HG03066 (cell line): ENCODE results near the gene NAT10.

Experiments used
- ATAC-seq: cut with Tn5 transposase; IDR thresholded peaks from one replicate; pipeline ENCODE4 v1.9.1; 2021; ENCODE audit warnings: low read depth; ENCODE audit not compliant: unreplicated experiment

Gene NAT10

DNA sequence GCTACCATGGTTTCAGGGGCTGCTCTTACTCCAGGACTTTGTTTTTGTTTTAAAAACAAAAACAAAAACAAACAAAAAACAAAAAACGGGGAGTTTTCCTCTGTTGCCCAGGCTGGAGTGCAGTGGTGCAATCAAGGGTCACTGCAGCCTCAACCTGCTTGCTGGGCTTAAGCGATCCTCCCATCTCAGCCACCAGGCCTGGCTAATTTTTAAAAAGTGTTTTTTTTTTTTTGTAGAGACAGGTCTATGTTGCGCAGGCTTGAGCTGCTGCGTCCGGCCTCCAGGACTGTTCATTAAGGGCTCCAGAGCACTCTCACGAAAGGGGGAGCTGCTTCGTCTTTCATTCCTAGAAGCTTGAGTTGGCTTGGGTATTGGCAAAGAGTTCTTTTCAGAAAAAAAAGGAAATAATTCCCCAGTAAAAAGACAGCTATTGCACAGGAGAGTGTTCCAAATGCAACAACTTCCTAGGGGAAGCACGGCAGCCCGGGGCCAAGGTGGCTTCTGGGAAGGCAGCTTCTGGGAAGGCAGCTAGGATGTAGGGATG is 78.5 kb downstream of the NAT10 start:
- ATAC-seq = no peak

DNA sequence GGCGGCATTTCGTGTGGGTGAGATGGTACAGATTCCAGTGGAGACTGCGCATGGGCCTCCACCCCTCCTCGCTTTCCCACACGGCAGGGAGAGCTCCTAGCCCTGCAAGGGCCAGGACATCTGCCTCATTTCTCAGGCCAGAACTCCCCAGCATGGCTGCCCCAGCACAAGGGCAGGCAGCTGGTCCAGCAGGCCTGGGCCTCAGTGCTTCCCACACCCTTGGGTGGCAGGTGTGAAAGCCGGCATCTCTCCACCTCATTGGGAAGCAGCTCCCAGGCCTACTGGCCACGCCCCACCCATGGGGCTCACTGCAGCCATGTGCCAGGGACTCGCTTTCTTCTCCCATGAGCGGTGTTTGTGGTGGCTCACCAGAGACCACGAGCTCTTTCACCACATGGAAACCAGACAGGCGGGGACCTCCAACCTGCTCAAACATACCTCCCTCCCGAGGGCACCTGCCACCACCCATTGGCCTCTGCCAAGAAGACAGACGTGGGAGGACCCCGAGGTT is 79.1 kb downstream of the NAT10 start:
- ATAC-seq = no peak

DNA sequence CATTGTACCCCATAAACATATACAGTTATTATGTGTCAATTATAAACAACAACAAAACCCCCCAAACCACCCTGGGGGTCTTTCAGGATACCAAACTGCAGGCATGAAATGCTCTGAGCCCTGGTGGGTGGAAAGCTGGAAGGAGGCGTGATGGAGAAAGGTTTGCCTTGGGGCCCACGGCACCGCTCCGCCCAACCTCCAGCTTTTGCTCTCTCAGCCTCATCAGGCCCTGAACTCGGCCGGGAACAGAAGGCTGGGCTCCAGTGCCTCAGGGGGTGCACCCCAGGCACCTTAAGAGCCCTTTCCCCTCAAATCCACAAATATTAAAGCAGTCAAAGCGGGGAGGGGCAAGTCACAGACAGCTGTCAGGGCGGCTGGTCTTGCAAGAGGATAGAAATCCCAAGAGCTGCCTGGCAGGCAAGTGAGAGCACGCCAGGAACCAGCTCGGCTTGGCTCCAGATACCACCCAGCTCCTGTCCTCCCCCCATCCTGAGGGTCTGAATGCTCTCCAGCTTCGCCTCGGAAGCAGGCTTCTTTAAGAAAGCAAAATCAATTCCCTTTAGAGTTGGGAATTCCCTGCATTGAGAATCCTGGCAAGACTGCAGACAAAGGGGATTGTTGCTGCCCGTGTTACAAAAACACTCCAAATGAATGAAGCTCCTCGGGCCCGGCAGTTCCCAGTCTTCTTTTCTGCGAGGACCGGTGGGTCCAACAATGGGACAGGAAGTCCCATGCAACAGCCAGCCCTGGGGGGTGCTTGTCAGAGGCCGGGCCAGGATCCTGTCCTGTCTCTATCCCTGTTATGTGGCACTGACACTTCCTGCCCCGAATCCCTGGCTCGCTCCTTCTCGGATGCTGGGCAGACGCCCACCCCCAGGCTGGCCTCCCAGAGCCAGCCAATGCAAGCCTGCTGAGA is 80.8 kb downstream of the NAT10 start:
- ATAC-seq = no peak

DNA sequence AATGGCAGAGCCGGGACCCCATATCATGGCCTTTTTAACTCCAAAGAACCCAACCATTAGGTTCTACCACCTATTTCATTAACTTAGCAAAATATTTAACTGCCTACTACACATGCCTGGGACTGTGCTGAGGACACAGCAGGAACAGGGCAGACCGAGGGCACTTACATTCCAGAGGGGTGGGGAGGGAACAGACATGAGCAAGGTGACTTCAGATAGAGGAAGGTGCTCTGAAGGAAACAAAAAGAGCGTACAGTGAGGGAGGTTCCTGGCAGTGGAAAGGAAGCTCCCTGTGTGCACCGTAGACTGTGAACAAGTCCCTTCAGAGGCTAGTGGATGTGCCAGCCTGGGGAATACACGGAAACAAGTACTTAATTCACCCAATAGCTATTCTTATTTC is 82.8 kb downstream of the NAT10 start:
- ATAC-seq = no peak

DNA sequence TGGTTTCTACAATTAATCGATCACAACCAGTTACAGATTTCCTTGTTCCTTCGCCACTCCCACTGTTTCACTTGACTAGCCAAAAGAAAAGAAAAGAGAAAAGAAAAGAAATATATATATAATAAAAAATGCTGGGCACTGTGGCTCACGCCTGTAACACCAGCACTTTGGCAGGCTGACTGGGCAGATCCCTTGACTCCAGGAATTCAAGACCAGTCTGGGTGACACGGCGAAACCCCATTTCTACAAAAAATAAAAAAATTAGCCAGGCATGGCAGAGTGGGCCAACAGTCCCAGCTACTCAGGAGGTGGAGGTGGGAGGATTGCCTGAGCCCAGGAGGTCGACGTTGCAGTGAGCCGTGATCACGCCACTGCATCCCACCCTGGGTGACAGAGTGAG is 83.8 kb downstream of the NAT10 start:
- no peak for ATAC-seq

DNA sequence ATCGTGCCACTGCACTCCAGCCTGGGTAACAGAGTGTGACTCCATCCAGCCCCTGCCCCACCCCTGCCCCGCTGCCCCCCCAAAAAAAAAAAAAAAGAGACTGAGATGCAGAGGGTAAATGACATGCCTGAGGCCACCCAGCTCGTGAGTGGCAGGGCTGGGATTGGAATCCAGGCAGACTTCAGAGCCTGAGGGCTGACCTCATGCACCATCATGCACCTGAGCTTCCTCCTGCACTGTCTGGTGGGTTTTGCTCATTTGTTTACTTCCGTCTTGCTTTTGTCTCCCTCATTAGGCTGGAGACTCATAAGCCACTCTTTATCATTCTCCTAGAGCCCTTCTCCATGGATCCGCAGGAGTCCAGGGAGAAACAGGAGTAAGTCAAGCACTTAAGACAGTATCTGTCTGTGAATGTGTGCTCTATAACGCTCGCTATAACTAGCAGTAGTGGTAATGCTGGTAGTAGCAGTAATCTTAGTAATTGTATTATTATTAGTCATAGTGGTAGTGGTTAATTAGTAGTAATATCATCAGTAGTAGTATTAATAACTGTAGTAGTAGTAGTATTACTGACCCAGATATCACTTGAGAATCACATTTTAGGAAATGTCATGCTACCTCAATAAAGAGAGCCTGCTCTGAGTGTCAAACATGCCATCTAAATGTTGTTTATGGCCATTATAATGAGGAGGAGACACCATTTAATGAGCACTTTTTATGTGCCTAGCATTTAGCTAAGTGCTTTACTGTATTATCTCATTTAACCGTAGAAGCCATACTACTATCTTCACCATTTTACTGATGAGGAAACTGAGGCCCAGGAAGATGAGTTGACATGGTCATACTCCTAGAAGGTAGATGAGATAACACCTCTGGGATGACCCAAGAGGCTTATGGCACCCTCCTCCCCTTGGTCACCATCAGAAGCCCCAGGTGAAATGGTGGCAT is 85.0 kb downstream of the NAT10 start:
- ATAC-seq = no peak

DNA sequence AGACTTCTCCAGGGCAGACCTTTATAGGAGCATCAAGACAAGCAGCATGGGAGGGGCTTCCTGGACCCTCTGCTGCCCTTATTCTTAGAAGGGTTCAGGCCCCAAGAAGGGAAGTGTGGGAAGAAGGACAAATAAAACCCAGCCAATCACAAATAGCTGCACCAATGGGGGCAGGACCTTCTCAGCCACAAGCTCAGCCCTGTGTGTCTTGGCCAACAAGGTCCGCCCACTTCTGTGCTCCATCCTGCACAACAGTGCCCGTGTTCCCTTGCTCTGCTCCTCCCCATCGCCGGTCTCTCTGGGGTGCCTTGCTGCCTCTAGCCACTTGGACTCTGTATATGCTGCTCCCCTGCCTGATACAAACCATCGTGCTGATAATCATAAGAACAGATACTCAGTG is 86.1 kb downstream of the NAT10 start:
- ATAC-seq = no peak

DNA sequence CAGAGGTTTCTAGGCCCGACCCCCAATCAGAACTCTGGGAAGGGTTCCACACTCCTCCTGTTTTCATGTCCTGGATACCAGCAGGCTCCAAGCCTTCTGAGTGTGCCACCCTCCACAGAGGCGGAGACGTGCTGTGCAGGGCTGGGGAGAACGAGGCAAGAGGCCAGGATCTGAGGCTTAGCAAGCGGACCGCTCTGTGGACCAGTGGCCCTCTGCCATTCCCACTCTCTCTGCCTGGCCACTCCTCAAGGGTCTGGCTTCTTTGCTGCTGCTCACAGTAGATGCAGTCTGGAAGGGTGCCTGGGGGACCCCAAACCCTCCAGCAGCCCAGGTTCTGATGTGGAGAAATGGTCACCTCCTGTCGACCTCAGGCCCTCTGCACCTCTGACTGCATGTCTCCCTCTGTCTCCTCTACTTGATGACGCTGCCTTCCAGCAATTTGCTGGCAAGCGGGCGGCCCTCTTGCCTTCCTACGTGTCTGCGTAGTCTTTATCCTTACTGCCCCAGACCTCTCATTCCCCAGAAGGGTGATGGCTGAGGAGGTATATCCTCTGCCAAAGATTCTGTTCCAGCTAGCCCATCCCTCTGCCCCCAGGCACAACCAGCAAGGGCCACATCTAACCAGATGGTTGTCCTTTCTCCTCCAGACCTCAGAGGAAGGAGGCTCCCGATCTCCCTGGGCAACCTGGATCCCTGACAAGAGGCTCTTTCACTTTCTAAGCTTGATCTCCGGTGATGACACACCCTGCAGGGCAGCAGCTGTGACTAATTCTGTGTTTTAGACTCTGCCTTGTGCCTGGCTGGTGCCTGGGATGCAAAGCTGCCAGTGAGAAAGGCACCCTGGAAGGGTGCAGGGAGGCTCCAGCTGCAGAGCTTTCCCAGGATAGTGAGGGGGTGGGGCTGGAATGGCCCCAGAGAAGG is 87.3 kb downstream of the NAT10 start:
- no peak for ATAC-seq

DNA sequence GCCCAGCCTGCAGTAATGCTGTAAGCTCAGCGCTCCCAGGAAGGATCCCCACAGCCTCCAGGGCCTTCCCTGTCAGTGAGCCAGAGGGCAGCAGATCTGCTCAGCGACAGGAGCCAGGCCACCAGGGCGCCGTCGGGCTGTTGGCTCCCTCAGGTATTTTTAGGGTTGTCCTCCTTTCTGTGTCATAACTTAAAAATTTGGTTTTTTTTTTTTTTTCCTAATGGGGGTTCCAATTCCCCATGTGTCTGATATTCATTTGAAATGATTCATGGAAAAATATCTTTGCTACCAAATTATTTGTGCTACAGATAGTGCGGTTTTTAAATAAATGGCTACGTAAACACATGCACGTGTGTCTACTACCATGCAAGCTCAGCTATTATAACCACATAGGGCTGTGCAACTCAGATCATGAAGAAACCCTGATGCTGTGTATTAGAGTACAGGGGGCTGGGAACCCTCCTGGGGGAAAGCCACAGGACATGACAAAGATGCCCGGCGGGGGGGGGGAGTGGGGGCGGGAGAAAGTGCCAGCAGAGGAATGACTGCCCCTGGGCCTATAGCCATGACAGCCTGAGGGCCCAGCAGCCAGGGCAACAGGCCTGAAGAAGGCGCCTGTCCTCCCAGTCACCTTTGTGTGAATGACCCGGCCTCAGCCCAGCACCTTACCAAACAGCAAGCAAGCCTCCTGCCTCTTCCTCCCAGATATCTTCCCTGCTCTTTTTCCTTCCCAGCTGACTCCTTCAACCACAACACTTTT is 89.3 kb downstream of the NAT10 start:
- no peak for ATAC-seq
